ENCODE results near the gene PTPN13. TPM values are rescaled to one million over a fixed set of nuclear protein-coding genes. Genes with fewer than 3 reads are reported as not detected.

Gene PTPN13
- total RNA-seq, 4 donors from 2014 or later = 86.4 to 113 (median 92.6) TPM

GRCh38 chr4:86757468-86757867 is 163.4 kb downstream of the PTPN13 start:
- no peak for DNase-seq (ENCODE audit: low spot score in 2 of 2)
- no peak for TF ChIP-seq CTCF (IDR thresholded peaks at IDR 0.05)
- TF ChIP-seq POLR2A (IDR thresholded peaks at IDR 0.05) = no peak
- no peak for TF ChIP-seq EP300 (IDR thresholded peaks at IDR 0.05)
- no peak overlapping the region for H3K4me3 ChIP-seq
- H3K27ac ChIP-seq = no peak overlapping the region
- H3K4me1 ChIP-seq = no peaks in the 10 kb centered on the region
- peaks cover 0 to 37% (median 0%) of the 10 kb centered on the region in 3 donors for H3K36me3 ChIP-seq
- WGBS, 2 donors = 64 to 81% methylated on average over 3 of the region's 3 CpGs
- H3K27me3 ChIP-seq = no peaks in the 10 kb centered on the region
- no peaks in the 10 kb centered on the region for H3K9me3 ChIP-seq

GRCh38 chr4:86759298-86759697 is 165.2 kb downstream of the PTPN13 start:
- no peaks in the 10 kb centered on the region for H3K27me3 ChIP-seq
- H3K36me3 ChIP-seq = peaks cover 0 to 43% (median 0%) of the 10 kb centered on the region in 3 donors
- 79 to 85% methylated on average over 3 of the region's 3 CpGs for WGBS, 2 donors
- no peaks in the 10 kb centered on the region for H3K4me1 ChIP-seq
- H3K9me3 ChIP-seq = no peaks in the 10 kb centered on the region
- H3K27ac ChIP-seq = no peak overlapping the region
- no peak for TF ChIP-seq POLR2A (IDR thresholded peaks at IDR 0.05)
- no peak for TF ChIP-seq CTCF (IDR thresholded peaks at IDR 0.05)
- no peak for TF ChIP-seq EP300 (IDR thresholded peaks at IDR 0.05)
- DNase-seq (ENCODE audit: low spot score in 2 of 2) = no peak
- no peak overlapping the region for H3K4me3 ChIP-seq

GRCh38 chr4:86762649-86763048 is 168.5 kb downstream of the PTPN13 start:
- Histone ChIP-seq H3K4me1 (no peaks in the 10 kb centered on the region), H3K27me3 (no peaks in the 10 kb centered on the region), H3K27ac (no peak overlapping the region), H3K9me3 (no peaks in the 10 kb centered on the region), H3K36me3 (peaks cover 0 to 74% (median 0%) of the 10 kb centered on the region in 3 donors), H3K4me3 (no peak overlapping the region)
- TF ChIP-seq POLR2A (IDR thresholded peaks at IDR 0.05) (no peak), EP300 (IDR thresholded peaks at IDR 0.05) (no peak), CTCF (IDR thresholded peaks at IDR 0.05) (no peak)
- 89 to 95% methylated on average over 5 of the region's 5 CpGs for WGBS, 2 donors
- no peak for DNase-seq (ENCODE audit: low spot score in 2 of 2)

GRCh38 chr4:86769794-86770193 is 175.7 kb downstream of the PTPN13 start:
- no peak for DNase-seq (ENCODE audit: low spot score in 2 of 2)
- TF ChIP-seq POLR2A (IDR thresholded peaks at IDR 0.05) (no peak), EP300 (IDR thresholded peaks at IDR 0.05) (no peak), CTCF (IDR thresholded peaks at IDR 0.05) (no peak)
- 94 to 97% methylated on average over 4 of the region's 4 CpGs for WGBS, 2 donors
- no peaks in the 10 kb centered on the region for H3K4me1 ChIP-seq
- H3K27me3 ChIP-seq = no peaks in the 10 kb centered on the region
- no peak overlapping the region for H3K27ac ChIP-seq
- H3K36me3 ChIP-seq = peaks cover 0 to 91% (median 0%) of the 10 kb centered on the region in 3 donors
- no peaks in the 10 kb centered on the region for H3K9me3 ChIP-seq
- no peak overlapping the region for H3K4me3 ChIP-seq

DNA sequence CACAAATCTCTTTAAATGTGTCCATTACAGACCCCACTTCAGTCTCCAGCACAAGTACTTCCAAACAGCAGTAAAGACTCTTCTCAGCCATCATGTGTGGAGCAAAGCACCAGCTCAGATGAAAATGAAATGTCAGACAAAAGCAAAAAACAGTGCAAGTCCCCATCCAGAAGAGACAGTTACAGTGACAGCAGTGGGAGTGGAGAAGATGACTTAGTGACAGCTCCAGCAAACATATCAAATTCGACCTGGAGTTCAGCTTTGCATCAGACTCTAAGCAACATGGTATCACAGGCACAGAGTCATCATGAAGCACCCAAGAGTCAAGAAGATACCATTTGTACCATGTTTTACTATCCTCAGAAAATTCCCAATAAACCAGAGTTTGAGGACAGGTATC is 177.0 kb downstream of the PTPN13 start:
- DNase-seq (ENCODE audit: low spot score in 2 of 2) = no peak
- Histone ChIP-seq H3K27ac (no peak overlapping the region), H3K27me3 (no peaks in the 10 kb centered on the region), H3K4me1 (no peaks in the 10 kb centered on the region), H3K4me3 (no peak overlapping the region), H3K9me3 (no peaks in the 10 kb centered on the region), H3K36me3 (peaks cover 0 to 92% (median 0%) of the 10 kb centered on the region in 3 donors)
- 82 to 94% methylated on average over 1 of the region's 1 CpG for WGBS, 2 donors
- TF ChIP-seq POLR2A (IDR thresholded peaks at IDR 0.05) (no peak), CTCF (IDR thresholded peaks at IDR 0.05) (no peak), EP300 (IDR thresholded peaks at IDR 0.05) (no peak)
